22Rv1 (cell line): Measurements from ENCODE around the gene CADM4.
"Not testable (repeated sequence)": the region's sequence is repeated elsewhere in the genome, so short reads cannot be mapped to it uniquely, and the experiment has no call there.

Experiments
- H3K27ac ChIP-seq: fragments of 450-650 bp; 2 replicates; pipeline ENCODE4 v1.5.1; 2017
- CTCF ChIP-seq: fragments of 450-650 bp; IDR thresholded peaks from 2 replicates; pipeline ENCODE4 v1.5.1; 2017; ENCODE audit warnings: mild to moderate bottlenecking
- ZFX ChIP-seq: fragments of 450-650 bp; IDR thresholded peaks from 2 replicates; pipeline ENCODE4 v1.6.1; 2017; ENCODE audit warnings: antibody characterized with exemption, borderline replicate concordance

The CADM4 gene

GRCh38 chr19:43639519-43640423 lies at the start of gene CADM4:
Gene CADM4 (minus strand): TSS chr19:43639850. CDS start chr19:43639790, 60 bp downstream.
- TF ChIP-seq CTCF (no peak), ZFX (no peak)
- H3K27ac ChIP-seq, result no peak within 1 kb of the TSS

- no peak overlapping the region for H3K27ac ChIP-seq
- TF ChIP-seq CTCF (no peak), ZFX (no peak)
These were observed 48.5 kb upstream of the CADM4 start for GRCh38 chr19:43688059-43688701.

- TF ChIP-seq ZFX, result no peak
- no peak for TF ChIP-seq CTCF
- H3K27ac ChIP-seq, result no peak overlapping the region
These were observed 48.0 kb upstream of the CADM4 start for GRCh38 chr19:43687660-43687997.

- no peak for TF ChIP-seq CTCF
- TF ChIP-seq ZFX, result no peak
- no peak overlapping the region for H3K27ac ChIP-seq
These were observed 44.7 kb upstream of the CADM4 start for GRCh38 chr19:43684326-43684725.

- TF ChIP-seq ZFX (no peak), CTCF (no peak)
- no peak overlapping the region for H3K27ac ChIP-seq
These were observed 44.3 kb upstream of the CADM4 start for GRCh38 chr19:43683905-43684304.

- TF ChIP-seq CTCF, result no peak
- TF ChIP-seq ZFX, result no peak
- H3K27ac ChIP-seq, result no peak overlapping the region
These were observed 43.4 kb upstream of the CADM4 start for GRCh38 chr19:43682824-43683661.

- not testable (repeated sequence) for H3K27ac ChIP-seq
These were observed 42.6 kb upstream of the CADM4 start for GRCh38 chr19:43682269-43682668.
